Measurements from ENCODE around the gene ATG13. TPM values are rescaled to one million over a fixed set of nuclear protein-coding genes. Genes with fewer than 3 reads are reported as not detected.

ATG13 gene
- polyA plus RNA-seq, 1 donor (not counting 4 experiments of a cell fraction or from before 2014, with no cell fraction given) = 33.3 TPM

GRCh38 chr11:46695345-46696211 lies 78.2 kb downstream of the ATG13 start:
- Histone ChIP-seq H3K36me3 (ENCODE audit: control insufficient read depth in 2 of 2, extremely low read depth in 1 of 2, insufficient read depth in 2 of 2, low read length in 2 of 2) (peaks cover 21 to 32% of the 10 kb centered on the region in 2 experiments), H4K20me1 (ENCODE audit: control insufficient read depth, extremely low read depth, insufficient read depth, low read length) (no peaks in the 10 kb centered on the region), H3K4me1 (ENCODE audit: control insufficient read depth, extremely low read depth, insufficient read depth, low read length) (peaks cover 8% of the 10 kb centered on the region), H3K9me1 (ENCODE audit: control insufficient read depth, extremely low read depth, insufficient read depth, low read length) (no peaks in the 10 kb centered on the region), H3K9ac (ENCODE audit: control insufficient read depth, extremely low read depth, insufficient read depth, low read length) (no peak overlapping the region), H3K27ac (ENCODE audit: control insufficient read depth, insufficient read depth, low read length) (no peak overlapping the region), H2AFZ (ENCODE audit: control insufficient read depth, low read length) (no peak overlapping the region), H3K4me2 (ENCODE audit: control insufficient read depth, extremely low read depth, insufficient read depth, low read depth, low read length) (no peak overlapping the region), H3K4me3 (ENCODE audit: control insufficient read depth in 2 of 3, extremely low read depth in 1 of 3, insufficient read depth in 2 of 3, low read depth in 1 of 3, low read length in 3 of 3) (no peak overlapping the region), H3K9me3 (ENCODE audit: control insufficient read depth, low read depth, low read length) (no peaks in the 10 kb centered on the region), H3K79me2 (ENCODE audit: control insufficient read depth, insufficient read depth, low read length) (peaks cover 30% of the 10 kb centered on the region), H3K27me3 (ENCODE audit: control insufficient read depth, extremely low read depth, insufficient read depth, low read length) (no peaks in the 10 kb centered on the region)
- dilution Hi-C loops (cut with MboI; ENCODE audit: extremely low pct_ligation_motif_present, low sequenced_read_pairs) = no loop called here
- TF ChIP-seq EZH2 (IDR thresholded peaks at IDR 0.05; ENCODE audit: low read length) (no peak), CTCF (optimal IDR thresholded peaks at IDR 0.05 in 1 of 3, IDR thresholded peaks at IDR 0.05 in 1 of 3, conservative IDR thresholded peaks at IDR 0.05 in 1 of 3; ENCODE audit: extremely low read depth in 1 of 3, insufficient read depth in 2 of 3, low read length in 3 of 3) (no peak)
- no peak for DNase-seq (ENCODE audit: low read depth, low spot score)
- no peak for FAIRE-seq

GRCh38 chr11:46696212-46696558 lies 78.8 kb downstream of the ATG13 start:
- H3K4me1 ChIP-seq (ENCODE audit: control insufficient read depth, extremely low read depth, insufficient read depth, low read length) = peaks cover 8% of the 10 kb centered on the region
- peaks cover 33% of the 10 kb centered on the region for H3K79me2 ChIP-seq (ENCODE audit: control insufficient read depth, insufficient read depth, low read length)
- no peak overlapping the region for H3K4me2 ChIP-seq (ENCODE audit: control insufficient read depth, extremely low read depth, insufficient read depth, low read depth, low read length)
- peaks cover 21 to 32% of the 10 kb centered on the region in 2 experiments for H3K36me3 ChIP-seq (ENCODE audit: control insufficient read depth in 2 of 2, extremely low read depth in 1 of 2, insufficient read depth in 2 of 2, low read length in 2 of 2)
- H2AFZ ChIP-seq (ENCODE audit: control insufficient read depth, low read length) = no peak overlapping the region
- no peak overlapping the region for H3K9ac ChIP-seq (ENCODE audit: control insufficient read depth, extremely low read depth, insufficient read depth, low read length)
- dilution Hi-C loops (cut with MboI; ENCODE audit: extremely low pct_ligation_motif_present, low sequenced_read_pairs) = no loop called here
- no peak overlapping the region for H3K4me3 ChIP-seq (ENCODE audit: control insufficient read depth in 2 of 3, extremely low read depth in 1 of 3, insufficient read depth in 2 of 3, low read depth in 1 of 3, low read length in 3 of 3)
- DNase-seq (ENCODE audit: low read depth, low spot score) (no peak), FAIRE-seq (no peak)
- H4K20me1 ChIP-seq (ENCODE audit: control insufficient read depth, extremely low read depth, insufficient read depth, low read length) = no peaks in the 10 kb centered on the region
- no peaks in the 10 kb centered on the region for H3K9me1 ChIP-seq (ENCODE audit: control insufficient read depth, extremely low read depth, insufficient read depth, low read length)
- TF ChIP-seq CTCF (optimal IDR thresholded peaks at IDR 0.05 in 1 of 3, IDR thresholded peaks at IDR 0.05 in 1 of 3, conservative IDR thresholded peaks at IDR 0.05 in 1 of 3; ENCODE audit: extremely low read depth in 1 of 3, insufficient read depth in 2 of 3, low read length in 3 of 3) (no peak), EZH2 (IDR thresholded peaks at IDR 0.05; ENCODE audit: low read length) (no peak)
- H3K27me3 ChIP-seq (ENCODE audit: control insufficient read depth, extremely low read depth, insufficient read depth, low read length) = no peaks in the 10 kb centered on the region
- H3K9me3 ChIP-seq (ENCODE audit: control insufficient read depth, low read depth, low read length) = no peaks in the 10 kb centered on the region
- H3K27ac ChIP-seq (ENCODE audit: control insufficient read depth, insufficient read depth, low read length) = no peak overlapping the region

Data from keratinocyte (primary cell).